ENCODE measurements around the gene GOLGA7B.
"Not testable (repeated sequence)": the region's sequence is repeated elsewhere in the genome, so short reads cannot be mapped to it uniquely, and the experiment has no call there.

Gene GOLGA7B

DNA sequence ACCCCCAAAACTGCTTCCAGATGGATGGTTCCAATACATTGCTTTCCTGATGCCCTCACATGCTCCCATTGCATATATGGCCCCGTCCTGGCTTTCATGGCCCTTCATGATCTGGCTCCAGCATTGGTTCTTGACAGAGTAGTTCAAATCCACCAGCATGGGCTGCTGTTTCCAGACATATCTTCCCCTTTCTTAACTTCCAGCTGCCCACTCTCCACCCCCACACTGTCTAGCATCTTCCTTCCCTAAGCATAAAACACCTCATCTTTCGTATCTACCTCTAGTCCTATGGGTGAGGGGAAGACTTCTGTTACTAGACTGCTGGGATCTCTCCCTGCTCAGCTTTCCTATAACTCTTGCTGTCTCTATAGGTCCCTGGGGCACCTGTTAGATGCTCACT, 13.2 kb upstream of the GOLGA7B start:
- no peak for DNase-seq

DNA sequence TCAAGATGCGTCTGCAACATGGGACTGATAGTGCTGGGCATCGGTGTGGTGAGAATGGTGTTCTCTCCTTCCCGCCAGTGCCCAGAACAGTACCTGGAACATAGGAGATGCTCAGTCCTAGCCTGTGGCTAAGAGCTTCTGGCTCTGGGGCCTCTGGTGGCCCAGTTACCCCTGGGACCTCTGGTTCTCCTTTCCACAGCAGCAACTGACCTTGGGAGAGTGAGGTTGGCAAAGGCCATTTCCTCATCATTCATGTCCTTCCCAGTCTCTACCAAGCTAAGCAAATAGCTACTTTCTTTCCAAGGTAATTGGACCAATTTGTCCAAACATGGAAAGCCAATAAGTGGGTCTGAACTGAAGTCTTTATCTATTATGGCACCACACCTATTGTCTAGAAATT, 11.6 kb upstream of the GOLGA7B start:
- DNase-seq = no peak

DNA sequence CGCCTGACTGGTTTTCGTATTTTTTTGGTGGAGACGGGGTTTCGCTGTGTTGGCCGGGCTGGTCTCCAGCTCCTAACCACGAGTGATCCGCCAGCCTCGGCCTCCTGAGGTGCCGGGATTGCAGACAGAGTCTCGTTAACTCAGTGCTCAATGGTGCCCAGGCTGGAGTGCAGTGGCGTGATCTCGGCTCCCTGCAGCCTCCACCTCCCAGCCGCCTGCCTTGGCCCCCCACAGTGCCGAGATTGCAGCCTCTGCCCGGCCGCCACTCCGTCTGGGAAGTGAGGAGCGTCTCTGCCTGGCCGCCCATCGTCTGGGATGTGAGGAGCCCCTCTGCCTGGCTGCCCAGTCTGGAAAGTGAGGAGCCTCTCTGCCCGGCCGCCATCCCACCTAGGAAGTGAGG, 8.5 kb upstream of the GOLGA7B start:
- DNase-seq = not testable (repeated sequence)

DNA sequence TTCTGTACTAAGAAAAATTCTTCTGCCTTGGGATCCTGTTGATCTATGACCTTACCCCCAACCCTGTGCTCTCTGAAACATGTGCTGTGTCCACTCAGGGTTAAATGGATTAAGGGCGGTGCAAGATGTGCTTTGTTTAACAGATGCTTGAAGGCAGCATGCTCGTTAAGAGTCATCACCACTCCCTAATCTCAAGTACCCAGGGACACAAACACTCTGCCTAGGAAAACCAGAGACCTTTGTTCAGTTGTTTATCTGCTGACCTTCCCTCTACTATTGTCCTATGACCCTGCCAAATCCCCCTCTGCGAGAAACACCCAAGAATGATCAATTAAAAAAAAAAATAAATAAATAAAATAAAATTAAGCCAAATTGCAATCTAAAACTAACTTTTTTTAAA, 7.5 kb upstream of the GOLGA7B start:
- DNase-seq = not testable (repeated sequence)

DNA sequence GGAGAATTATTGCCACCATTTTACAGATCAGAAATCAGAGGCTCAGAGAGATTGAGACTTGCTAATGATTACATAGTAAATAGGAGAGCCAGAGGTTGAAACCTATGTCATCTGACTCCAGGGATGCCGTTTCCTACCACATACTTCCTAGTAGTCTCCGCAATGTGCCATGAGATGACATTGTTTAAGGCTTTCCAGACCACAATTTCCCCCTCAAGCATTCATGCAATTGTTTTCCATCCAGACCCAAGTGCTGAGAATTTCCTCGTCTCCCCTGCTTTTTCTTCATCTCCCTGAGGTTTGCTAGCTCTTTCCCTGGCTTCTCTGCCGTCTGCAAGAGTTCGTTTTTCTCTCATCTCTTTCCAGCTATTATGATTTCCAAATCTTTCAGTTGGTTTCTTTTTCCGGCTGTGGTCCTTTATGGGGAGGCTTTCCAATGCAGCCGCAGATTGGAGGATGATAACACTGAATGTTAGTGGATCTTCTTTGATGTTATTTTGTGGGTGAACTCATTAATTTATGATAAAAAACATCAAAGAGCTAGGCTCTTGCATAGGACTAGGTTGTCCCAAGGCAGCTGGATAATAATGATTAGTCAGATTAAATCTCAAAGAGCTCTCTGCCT, 6.9 kb upstream of the GOLGA7B start:
- DNase-seq = no peak

DNA sequence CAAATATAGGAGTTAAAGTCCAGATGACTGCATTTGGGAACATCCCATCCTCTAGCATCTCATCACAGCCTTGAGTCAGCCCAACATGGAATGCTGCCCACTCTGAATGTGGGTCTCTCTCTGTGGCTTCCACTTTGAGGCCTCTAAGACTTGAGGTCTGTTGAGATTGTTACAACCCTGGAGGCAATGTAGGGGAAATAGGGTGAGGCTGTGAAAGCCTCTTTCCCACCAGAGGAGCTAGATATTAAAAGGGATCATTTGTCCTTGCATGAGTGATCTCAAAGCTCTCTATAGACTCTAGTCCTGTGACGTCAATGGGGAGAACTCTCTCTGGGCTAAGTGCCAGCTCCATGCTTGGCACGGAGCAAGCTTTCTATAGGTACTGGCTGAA, 6.4 kb upstream of the GOLGA7B start:
- DNase-seq = no peak

DNA sequence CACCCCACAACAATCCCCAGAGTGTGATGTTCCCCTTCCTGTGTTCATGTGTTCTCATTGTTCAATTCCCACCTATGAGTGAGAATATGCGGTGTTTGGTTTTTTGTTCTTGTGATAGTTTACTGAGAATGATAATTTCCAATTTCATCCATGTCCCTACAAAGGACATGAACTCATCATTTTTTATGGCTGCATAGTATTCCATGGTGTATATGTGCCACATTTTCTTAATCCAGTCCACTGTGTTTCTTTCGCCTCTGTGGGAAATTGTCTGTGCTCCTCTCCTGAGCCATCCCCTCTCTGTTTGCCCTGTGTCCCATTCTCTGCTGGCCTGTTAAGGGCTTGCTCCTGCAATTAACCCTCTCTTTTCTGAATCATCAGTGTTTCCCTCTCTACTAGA, 5.7 kb upstream of the GOLGA7B start:
- DNase-seq = not testable (repeated sequence)

DNA sequence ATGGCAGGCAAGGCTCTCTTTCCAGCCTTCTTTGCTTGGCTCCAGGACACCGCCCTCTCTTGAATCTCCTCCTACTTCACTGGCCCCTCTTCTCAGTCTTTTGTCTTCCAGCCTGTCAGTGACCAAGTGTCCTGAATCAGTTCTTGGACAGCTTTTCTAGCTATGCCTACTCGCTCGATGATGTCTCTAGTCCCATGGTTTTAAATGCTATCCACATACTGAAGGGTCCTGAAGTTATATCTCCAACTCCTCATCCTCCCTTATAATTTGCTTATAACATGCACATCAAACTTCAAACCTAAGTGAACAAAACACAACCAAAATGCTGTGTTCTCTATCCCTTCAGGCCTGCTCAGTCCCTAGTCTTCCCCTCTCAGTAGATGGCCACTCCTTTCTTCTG, 5.0 kb upstream of the GOLGA7B start:
- DNase-seq = no peak

DNA sequence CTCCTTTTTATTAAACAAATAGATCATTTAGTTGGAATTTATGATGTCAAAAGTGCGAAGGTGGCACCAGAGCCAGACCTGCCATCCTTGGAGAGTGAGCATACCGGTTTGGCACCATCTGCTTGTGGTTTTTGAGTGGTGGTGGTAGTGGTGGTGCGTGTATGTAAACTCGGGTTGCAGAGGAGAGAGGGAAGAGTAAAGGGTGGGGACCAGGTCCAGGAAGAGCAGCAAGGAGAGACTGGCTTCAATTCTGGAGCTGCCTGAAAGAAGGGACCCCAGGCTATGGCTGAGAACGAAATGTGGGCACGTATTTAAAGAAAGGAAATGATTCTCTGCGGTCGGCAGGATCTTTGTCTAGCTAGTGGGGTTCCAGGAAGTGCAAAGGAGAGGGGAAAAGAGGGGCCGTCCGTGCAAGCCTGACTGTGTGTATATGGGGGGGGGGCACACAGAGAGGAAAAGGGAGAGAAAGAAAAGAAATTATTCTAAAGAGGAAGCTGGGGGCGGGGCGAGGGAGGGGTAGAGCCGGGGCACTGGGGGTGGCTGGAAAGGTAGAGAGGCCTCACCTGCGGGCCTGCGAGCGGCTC, 448 bp upstream of the GOLGA7B start:
- no peak for DNase-seq

DNA sequence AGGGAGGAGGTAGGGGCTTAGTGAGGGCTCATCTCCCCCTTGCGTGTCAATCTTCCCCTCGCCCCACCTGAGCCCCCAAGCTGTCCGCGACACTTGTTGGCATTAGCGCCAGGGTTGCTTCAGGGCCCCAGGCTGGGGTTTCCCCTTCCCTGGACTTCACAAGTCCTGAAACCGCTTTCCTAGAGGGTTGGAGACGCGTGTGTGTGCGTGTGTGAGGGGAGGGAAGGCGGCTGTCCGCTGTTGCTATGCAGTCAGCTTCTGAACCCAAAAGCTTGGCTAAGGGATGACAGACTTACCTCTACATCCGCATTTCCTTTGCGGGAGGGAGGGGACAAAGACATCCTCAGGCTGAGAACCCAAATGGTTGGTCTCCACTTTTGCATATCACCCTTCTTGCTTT, 803 bp downstream of the GOLGA7B start:
- no peak for DNase-seq

DNA sequence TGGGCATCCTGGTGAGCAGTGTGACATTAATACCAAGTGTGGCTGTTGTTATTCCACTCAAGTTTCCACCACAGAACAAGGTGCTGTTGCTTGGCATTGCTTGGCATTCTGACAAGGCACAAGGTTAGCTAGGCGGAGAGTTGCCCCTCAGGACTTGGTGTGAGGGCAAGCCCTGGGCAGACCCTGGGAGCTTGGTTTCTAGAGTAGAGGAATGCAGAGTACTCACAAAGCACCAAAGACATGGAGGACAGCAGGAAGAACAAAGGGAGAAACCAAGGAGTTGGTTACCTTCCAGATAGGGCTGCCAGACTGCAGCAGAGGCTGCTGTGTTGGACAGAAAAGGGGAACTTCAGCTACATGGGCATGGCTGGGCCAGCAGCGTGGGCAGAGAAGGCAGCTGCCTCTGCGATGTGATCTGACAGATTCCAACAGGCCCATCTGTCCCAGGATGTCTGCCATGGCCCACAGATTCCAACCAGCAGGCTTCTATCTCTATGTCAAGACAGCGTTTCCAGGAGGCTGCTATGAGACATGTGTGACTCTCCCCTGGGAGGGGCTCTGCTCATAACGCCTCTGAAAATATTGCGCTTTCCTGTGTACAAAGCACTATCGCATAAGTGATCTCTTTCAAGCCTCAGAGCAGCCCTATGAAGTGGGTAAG, 1.8 kb downstream of the GOLGA7B start:
- DNase-seq = no peak

DNA sequence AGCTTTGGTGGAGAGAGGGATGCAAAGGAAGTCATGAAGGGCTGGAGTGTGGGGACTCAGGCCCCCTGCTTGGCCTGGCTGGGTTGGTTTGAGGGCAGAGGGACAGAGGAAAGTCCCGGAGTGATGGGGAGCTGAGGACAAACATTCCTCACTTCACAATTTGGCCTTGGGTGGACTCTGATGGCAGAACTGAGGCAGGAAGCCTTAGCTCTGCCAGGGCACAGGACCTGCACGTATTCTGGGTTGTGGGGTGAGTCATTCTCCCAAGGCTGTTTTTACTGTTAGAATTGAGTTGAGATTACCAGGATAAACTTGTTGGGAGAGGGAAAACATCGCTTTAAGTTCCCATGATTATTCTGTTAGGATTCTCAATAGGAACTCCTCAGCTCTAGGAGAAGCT, 2.6 kb downstream of the GOLGA7B start:
- DNase-seq = no peak

DNA sequence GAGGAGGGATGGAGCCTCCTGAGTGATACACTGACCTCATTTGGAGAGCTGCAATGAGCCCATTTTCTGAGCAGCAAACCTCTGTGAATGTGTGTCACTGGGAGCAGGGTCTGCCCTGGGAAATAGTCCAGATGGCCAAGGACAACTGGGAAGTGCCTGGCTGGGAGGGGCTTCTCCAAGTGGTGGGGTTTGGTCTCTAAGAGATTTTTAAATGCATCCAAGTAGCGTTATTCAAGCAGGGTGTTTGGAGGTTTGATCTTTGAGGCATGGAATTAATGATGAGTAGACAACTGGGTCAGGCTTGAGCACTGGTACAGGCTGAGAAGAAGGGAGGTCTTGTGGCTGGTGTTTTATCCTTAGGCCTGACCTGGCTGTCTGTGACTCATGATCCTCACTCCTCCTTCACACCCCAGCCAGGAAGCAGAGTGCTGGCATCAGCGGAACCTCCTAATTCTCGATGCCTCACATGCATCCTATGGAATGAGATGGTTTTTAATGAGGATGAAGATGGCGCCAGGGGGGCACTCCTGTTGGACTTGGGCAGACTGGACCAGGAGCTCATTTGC, 3.3 kb downstream of the GOLGA7B start:
- no peak for DNase-seq

DNA sequence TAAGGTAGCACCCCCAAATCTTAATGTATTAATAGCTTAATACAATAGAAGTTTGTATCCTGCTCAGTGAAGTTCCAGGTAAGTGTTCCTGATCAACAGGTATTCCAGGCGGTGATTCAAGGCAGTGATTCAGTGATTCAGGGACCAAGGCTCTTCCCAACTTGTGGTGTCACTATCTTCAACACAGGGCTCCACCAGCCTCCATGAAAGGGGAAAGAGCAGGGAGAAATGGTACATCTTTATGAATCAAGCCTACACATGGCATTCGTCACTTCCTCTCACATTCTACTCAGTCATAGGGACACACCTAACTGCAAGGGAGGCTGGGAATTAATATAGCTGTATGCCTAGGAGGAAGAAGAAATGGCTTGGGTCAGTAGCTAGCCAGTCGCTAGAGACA, 5.1 kb downstream of the GOLGA7B start:
- no peak for DNase-seq

DNA sequence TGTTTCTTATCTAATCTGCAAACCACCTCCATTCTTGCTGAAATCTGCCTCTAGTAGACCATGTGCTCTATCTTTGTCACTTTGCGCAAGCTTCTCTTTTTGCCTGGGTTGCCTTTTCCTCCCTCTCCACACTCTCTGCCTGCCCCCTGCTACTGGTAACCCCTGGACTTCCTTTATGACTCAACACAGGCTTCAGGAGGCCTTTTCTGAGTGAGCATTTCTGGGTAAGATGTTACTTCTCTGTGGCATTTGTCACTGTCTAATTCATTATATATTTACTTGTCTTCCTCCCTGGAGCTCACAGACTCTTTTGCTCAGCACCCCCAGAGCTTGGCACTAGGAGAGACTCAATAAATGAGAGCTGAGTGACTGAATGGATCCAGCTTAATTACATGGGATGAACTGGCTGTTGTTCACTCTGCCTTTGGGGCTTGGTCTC, 8.4 kb downstream of the GOLGA7B start:
- DNase-seq = no peak

DNA sequence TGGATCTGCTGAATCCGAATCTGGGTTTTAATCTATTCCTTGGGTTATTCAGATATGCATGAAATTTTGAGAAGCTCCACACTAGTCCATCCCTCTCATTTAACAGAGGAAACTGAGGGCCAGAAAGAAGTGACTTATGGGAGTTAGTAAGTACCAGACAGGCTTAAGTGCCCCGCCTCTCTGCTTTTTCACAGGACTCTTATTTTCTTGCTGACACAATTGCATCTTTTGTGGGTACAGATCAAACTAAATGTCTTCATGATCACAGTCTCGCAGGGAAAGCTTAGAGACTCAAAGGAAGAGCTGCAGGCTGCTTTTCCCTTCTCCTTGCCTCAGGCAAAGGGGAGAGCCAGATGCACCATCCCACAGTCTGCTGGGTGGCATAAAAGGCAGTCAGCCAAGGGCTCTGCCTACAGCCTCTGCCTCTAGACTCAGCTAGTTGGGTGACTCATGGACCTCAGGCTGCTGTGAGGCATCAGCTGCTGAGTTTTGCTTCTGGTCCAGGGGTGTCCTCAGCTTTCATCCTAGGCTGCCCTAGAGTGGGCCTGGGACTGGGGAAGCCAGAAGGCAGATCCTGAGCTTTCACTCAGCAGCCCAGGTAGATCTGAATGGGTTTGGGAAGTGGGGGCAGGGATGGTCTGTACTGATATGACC, 11.6 kb downstream of the GOLGA7B start:
- no peak for DNase-seq

DNA sequence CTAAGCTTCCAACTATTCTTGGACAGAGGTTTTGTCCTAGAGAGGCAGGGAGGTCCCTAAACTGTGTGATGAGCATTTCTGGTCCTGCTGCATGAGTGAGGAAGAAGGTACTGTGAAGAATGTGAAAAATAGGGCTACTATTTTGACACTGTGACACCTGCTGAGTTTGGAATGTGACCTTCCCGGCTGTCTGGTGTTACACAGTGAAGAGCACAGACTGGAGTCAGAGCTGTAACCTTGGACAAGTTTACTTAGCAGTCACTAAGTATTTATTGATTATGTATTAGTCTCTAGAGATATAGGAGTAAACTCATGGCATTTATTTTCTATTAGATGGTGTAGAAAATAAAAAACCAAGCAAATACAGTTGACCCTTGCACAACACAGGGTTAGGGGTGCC, 12.3 kb downstream of the GOLGA7B start:
- DNase-seq = no peak

DNA sequence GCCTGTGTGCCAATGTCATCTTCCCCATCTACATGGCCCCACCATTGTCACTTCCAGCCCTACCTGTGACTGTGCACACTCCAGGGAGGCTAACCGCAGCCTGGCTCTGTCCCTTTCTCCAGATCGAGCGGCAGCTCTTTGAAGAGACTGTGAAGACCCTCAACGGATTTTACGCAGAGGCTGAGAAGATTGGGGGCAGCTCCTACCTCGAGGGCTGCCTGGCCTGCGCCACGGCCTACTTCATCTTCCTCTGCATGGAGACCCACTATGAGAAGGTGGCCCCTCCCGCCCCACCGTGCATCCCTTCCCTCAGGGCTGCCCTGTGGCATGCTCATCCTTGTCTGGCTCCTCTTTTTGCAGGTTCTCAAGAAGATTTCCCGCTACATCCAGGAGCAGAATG, 14.2 kb downstream of the GOLGA7B start:
- DNase-seq = no peak

DNA sequence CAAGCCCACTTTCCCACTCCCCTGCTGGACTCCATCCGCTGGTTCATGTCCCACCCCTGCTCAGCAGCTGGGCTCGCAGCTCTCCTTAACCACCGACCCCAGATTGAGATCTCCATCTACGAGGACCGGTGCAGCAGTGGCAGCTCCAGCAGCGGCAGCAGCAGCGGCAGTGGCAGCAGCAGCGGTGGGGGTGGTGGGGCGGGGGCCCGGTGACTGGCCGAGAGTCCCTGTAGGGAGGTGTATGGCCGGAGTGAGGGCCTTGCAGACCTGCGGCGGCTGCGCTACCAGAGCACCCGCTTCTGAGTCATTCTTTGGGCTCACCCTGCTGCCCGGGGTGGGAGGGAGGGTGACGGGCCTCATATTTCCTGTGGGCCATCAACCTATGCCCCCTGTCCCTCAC, 15.8 kb downstream of the GOLGA7B start:
- DNase-seq = no peak

DNA sequence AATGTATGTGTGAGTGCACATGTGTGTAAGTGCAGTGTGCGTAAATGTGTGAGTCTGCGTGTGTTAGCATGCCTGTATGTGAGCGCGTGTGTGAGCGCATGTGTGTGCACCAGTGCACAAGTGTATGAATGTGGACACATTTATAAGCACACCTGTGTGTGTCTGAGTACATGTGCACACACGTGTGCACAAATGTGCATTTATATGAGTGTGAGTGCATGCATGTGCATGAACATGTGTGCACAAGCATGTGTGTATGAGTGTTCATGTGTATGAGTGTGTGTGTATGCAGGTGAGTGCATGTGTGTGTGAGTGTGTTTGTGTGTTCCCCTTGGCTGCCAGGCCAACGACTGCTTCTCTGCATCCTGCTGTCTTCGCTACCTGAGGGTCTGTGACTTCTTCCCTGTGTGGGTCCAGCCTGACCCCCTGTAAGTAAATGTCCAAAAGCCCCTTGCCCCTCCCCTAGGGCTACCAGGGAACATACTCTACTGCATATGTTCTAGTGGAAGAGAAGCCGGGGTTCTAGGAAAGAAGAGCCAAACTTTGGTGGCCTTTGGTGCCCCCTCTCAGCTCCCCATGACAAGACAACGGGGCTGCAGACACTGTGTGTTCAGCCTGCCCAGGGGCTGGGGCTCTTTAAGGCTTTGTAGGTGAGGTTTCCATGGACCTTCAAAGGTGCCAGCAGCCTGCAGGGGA, 17.0 kb downstream of the GOLGA7B start:
- DNase-seq = no peak

DNA sequence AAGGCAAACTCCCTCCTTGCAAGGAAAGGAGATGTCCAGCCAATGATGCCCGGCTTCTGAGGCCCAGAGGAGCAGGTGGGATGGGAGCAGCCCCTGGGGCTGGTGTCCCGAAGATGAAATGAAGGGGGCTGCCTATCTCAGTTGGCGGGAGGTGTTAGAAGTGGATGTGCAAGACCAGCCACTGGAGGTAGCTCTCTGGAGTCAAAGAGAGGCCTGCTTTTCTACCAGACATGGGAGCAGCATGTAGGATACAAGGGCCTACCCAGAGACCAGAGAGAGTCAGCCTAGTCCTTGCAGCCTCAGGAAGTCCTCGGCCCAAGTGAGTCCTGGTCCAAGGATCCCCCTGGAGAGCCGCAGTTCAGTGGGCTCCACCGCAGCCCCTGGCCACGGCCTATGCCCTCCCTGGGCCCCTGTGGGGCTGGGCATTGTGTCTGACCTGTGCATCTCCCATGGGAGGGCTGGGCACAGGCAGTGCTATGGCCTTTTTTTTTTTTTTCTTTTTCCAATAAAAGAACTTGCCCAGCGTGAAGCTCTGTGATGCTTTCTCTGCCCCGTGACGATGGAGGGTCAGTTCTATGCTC, 17.7 kb downstream of the GOLGA7B start:
- DNase-seq = no peak

DNA sequence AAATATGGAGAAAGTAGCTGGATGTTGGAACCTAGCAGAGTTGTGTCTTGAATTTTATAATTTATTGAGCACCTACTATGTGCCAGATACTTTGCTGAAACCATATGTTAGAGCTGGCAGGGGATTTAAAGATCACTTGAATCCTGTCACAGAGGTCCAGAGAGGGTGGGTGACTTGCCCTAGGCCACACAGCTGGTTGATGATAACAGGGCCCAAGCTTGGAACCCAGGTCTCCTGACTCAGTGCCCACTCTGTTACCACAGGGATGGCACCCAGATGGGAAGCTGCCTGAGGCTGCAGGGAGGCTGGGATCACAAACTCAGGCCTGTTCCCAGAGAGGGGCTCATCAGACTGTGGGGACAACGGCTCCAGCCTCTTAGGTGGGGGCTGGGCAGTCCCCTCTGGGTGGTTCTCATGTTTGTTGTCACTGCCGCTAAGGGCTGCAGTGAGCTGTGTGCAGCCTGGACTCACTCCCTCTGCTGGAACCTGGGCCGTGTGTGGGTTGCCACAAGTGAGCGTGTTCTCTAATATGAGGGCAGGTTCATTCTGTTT, 18.6 kb downstream of the GOLGA7B start:
- DNase-seq = no peak
